ENCODE measurements around the gene PRKCI.

PRKCI gene

GRCh38 chr3:170278627-170279026 is 56.4 kb downstream of the PRKCI start:
- no peak overlapping the region for H3K4me3 ChIP-seq (replicated peaks; ENCODE audit: low read depth, low read length)
- no peak for TF ChIP-seq CTCF (IDR thresholded peaks at IDR 0.05; ENCODE audit: low read length, missing control alignments)
- DNase-seq (ENCODE audit: low read depth), result no peak

- DNase-seq (ENCODE audit: low read depth), result no peak
- H3K4me3 ChIP-seq (replicated peaks; ENCODE audit: low read depth, low read length), result no peak overlapping the region
- no peak for TF ChIP-seq CTCF (IDR thresholded peaks at IDR 0.05; ENCODE audit: low read length, missing control alignments)
Observed at GRCh38 chr3:170290194-170290593, 68.0 kb downstream of the PRKCI start.

GRCh38 chr3:170295586-170295985 is 73.4 kb downstream of the PRKCI start:
- no peak for TF ChIP-seq CTCF (IDR thresholded peaks at IDR 0.05; ENCODE audit: low read length, missing control alignments)
- H3K4me3 ChIP-seq (replicated peaks; ENCODE audit: low read depth, low read length), result no peak overlapping the region
- no peak for DNase-seq (ENCODE audit: low read depth)

- no peak for DNase-seq (ENCODE audit: low read depth)
- TF ChIP-seq CTCF (IDR thresholded peaks at IDR 0.05; ENCODE audit: low read length, missing control alignments), result no peak
- no peak overlapping the region for H3K4me3 ChIP-seq (replicated peaks; ENCODE audit: low read depth, low read length)
Observed at GRCh38 chr3:170296703-170297102, 74.5 kb downstream of the PRKCI start.

GRCh38 chr3:170301405-170301804 is 79.2 kb downstream of the PRKCI start:
- H3K4me3 ChIP-seq (replicated peaks; ENCODE audit: low read depth, low read length), result no peak overlapping the region
- DNase-seq (ENCODE audit: low read depth), result peak; percentile 71
- no peak for TF ChIP-seq CTCF (IDR thresholded peaks at IDR 0.05; ENCODE audit: low read length, missing control alignments)

GRCh38 chr3:170302008-170302407 is 79.8 kb downstream of the PRKCI start:
- no peak for DNase-seq (ENCODE audit: low read depth)
- no peak for TF ChIP-seq CTCF (IDR thresholded peaks at IDR 0.05; ENCODE audit: low read length, missing control alignments)
- H3K4me3 ChIP-seq (replicated peaks; ENCODE audit: low read depth, low read length), result no peak overlapping the region

GRCh38 chr3:170306015-170306414 is 83.8 kb downstream of the PRKCI start:
- DNase-seq (ENCODE audit: low read depth), result no peak
- TF ChIP-seq CTCF (IDR thresholded peaks at IDR 0.05; ENCODE audit: low read length, missing control alignments), result no peak
- no peak overlapping the region for H3K4me3 ChIP-seq (replicated peaks; ENCODE audit: low read depth, low read length)

All from fibroblast of pulmonary artery (primary cell).